Peyer's patch (tissue), 4 donors: ENCODE measurements around the gene MME. TPM values are rescaled to one million over a fixed set of nuclear protein-coding genes. Genes with fewer than 3 reads are reported as not detected.

ENCODE experiments used
- DNase-seq, 3 donors: peaks; one replicate each; pipeline ENCODE4 v3.0.0-alpha.2; 2017 to 2019
- H3K27ac ChIP-seq, 4 donors: fragments of 200-600 bp; sonication (generic); one replicate each; pipeline ENCODE4 v1.5.1; 2016 to 2019
- H3K27me3 ChIP-seq, 2 donors: fragments of 200-600 bp; sonication (generic); one replicate each; pipeline ENCODE4 v1.5.1; 2019
- H3K36me3 ChIP-seq, 3 donors: fragments of 200-600 bp; sonication (generic); one replicate each; pipeline ENCODE4 v1.5.1; 2016 to 2019
- H3K4me1 ChIP-seq, 4 donors: fragments of 200-600 bp; sonication (generic); one replicate each; pipeline ENCODE4 v1.5.1; 2016 to 2019
- H3K4me3 ChIP-seq, 4 donors: fragments of 200-600 bp; sonication (generic); 1 replicate in 3 of 4; 2 replicates in 1 of 4; pipeline ENCODE4 v1.5.1; 2016 to 2019; ENCODE audit warnings: mild to moderate bottlenecking in 1 of 4
- H3K9me3 ChIP-seq, 4 donors: fragments of 200-600 bp; sonication (generic); one replicate each; pipeline ENCODE4 v1.5.1; 2016 to 2019; ENCODE audit warnings: mild to moderate bottlenecking in 1 of 4
- POLR2A ChIP-seq, 2 donors: fragments of 450-650 bp; IDR thresholded peaks; one replicate each; pipeline ENCODE4 v1.5.1; 2017; ENCODE audit warnings: antibody characterized with exemption in 2 of 2, mild to moderate bottlenecking in 2 of 2, moderate library complexity in 2 of 2
- total RNA-seq, 4 donors: library from RNA; depleted of rRNA; stranded (reverse); fragments of >200 nt; gene quantifications; one replicate each; pipeline ENCODE4 v1.1.0, GENCODE V29; 2016
- TF ChIP-seq, protein P1 (sequence below), 6 experiments: fragments of 450-650 bp in 4 of 6; fragments of 200-600 bp in 2 of 6; sonication (generic) in 1 of 6; IDR thresholded peaks; one replicate each; pipeline ENCODE4 v1.5.1; 2017 to 2019; ENCODE audit warnings: antibody characterized with exemption in 6 of 6, mild to moderate bottlenecking in 3 of 6, moderate library complexity in 1 of 6

Gene MME
- total RNA-seq, 4 donors from 2014 or later, result 19.0 to 1,011 (median 511) TPM

- DNase-seq, result no peak
- Histone ChIP-seq H3K27me3 (no peaks in the 10 kb centered on the region), H3K4me3 (no peak overlapping the region), H3K27ac (no peak overlapping the region), H3K4me1 (peaks cover 0 to 9% (median 0%) of the 10 kb centered on the region in 4 donors), H3K9me3 (no peaks in the 10 kb centered on the region), H3K36me3 (no peaks in the 10 kb centered on the region)
- TF ChIP-seq, protein P1, sequence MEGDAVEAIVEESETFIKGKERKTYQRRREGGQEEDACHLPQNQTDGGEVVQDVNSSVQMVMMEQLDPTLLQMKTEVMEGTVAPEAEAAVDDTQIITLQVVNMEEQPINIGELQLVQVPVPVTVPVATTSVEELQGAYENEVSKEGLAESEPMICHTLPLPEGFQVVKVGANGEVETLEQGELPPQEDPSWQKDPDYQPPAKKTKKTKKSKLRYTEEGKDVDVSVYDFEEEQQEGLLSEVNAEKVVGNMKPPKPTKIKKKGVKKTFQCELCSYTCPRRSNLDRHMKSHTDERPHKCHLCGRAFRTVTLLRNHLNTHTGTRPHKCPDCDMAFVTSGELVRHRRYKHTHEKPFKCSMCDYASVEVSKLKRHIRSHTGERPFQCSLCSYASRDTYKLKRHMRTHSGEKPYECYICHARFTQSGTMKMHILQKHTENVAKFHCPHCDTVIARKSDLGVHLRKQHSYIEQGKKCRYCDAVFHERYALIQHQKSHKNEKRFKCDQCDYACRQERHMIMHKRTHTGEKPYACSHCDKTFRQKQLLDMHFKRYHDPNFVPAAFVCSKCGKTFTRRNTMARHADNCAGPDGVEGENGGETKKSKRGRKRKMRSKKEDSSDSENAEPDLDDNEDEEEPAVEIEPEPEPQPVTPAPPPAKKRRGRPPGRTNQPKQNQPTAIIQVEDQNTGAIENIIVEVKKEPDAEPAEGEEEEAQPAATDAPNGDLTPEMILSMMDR (IDR thresholded peaks at IDR 0.05), result no peak
- no peak for TF ChIP-seq POLR2A (IDR thresholded peaks at IDR 0.05)
Observed at GRCh38 chr3:155135003-155135402, 54.9 kb downstream of the MME start.

GRCh38 chr3:155138677-155139076, 58.6 kb downstream of the MME start:
- Histone ChIP-seq H3K27ac (peak overlapping the region in 2 of 4 donors; percentile 49 to 63), H3K4me3 (no peak overlapping the region), H3K4me1 (peaks cover 0 to 9% (median 0%) of the 10 kb centered on the region in 4 donors), H3K9me3 (no peaks in the 10 kb centered on the region), H3K36me3 (peaks cover 0 to 4% (median 0%) of the 10 kb centered on the region in 3 donors), H3K27me3 (no peaks in the 10 kb centered on the region)
- TF ChIP-seq, protein P1 (IDR thresholded peaks at IDR 0.05), result no peak
- no peak for TF ChIP-seq POLR2A (IDR thresholded peaks at IDR 0.05)
- DNase-seq, result peak in 1 of 3 donors; percentile 50

DNA sequence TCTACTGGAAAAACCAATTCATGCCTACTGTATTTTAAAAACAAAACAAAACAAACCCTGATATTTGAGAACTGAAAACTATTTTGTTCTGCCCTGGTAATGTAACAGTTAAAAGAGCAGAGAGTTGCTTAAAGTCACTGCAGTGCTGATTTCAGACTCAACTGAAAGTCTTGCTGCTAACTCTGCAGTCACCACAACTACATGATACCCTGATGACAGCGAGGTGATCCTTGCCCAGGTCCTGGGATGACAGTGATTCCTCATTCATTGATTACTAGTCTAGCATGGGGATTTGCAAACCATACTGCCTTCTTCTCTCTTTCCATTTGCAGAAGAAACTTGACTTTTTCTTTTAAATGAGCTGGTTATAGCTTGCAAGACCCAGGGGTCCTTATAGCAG, 67.5 kb downstream of the MME start:
- H3K4me3 ChIP-seq, result no peak overlapping the region
- peaks cover 0 to 25% (median 0%) of the 10 kb centered on the region in 3 donors for H3K36me3 ChIP-seq
- no peaks in the 10 kb centered on the region for H3K9me3 ChIP-seq
- H3K4me1 ChIP-seq, result peaks cover 0 to 7% (median 0%) of the 10 kb centered on the region in 4 donors
- peak in 1 of 3 donors; percentile 59 for DNase-seq
- peak overlapping the region in 1 of 4 donors; percentile 36 for H3K27ac ChIP-seq
- TF ChIP-seq, protein P1 (IDR thresholded peaks at IDR 0.05), result no peak
- no peak for TF ChIP-seq POLR2A (IDR thresholded peaks at IDR 0.05)
- H3K27me3 ChIP-seq, result no peaks in the 10 kb centered on the region

DNA sequence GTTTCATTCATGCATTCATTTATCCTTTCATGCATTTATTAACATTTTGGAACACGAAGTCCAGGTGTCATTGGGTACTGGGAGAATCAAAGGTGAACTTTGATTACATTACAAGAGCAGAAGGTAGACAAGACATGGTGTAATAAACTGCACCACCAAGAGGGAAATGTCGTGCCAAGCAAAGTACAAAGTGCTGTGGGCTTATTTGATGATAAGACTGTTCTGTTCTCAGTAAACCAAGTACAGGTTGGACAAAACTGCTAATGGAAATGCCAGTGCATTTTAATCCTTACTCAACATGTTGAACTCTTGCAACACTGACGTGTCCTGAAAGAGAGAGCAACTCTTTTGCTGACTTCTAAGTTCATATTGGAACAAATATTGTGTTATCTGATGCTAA, 69.4 kb downstream of the MME start:
- Histone ChIP-seq H3K4me3 (no peak overlapping the region), H3K27ac (peak overlapping the region in 2 of 4 donors; percentile 42 to 62), H3K27me3 (no peaks in the 10 kb centered on the region), H3K36me3 (peaks cover 0 to 24% (median 0%) of the 10 kb centered on the region in 3 donors), H3K4me1 (peaks cover 0 to 12% (median 0%) of the 10 kb centered on the region in 4 donors), H3K9me3 (no peaks in the 10 kb centered on the region)
- no peak for TF ChIP-seq POLR2A (IDR thresholded peaks at IDR 0.05)
- TF ChIP-seq, protein P1 (IDR thresholded peaks at IDR 0.05), result peak in 2 of 6 experiments; percentile 31 to 40
- DNase-seq, result peak in 1 of 3 donors; percentile 76

DNA sequence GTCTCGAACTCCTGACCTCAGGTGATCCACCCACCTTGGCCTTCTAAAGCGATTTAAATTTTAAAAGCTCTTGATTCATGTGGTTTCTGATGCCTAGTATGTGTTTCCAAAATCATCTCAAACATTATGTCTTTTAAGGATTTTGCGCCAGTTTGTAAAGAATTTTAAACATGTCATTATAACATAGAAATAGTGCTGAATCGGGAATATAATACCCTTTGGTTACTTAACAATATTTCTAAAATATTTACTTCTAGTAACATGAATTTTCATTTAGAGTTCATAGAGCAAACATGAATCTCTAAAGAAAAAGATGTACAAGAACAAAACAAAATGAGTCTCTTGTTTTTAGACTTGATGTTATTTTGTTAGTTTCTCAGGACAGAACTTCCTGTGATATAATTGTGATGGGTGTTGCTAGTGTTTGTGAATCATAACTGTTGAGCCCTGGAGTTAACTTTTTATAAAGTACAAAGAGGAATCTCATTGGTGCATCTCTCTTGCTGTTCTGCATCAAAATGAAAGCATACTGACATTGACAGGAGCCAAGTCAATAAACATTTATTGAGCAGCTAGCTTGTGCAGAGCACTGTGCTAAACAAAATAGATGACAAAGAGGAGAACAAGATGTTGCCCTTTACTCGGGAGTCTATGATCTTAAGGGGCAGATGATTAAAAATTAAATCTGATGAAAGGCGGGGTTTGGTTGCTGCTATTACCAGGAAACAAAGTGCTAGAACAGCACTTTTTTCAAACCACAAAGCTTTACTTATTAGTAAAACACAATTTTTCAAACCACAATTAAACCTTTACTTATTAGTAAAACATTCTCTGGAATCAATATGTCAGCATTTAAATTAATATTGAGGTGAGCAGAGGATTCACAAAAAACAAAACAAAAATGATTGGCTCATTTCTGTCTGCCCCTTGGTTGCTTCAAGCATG, 73.4 kb downstream of the MME start:
- peaks cover 0 to 11% (median 0%) of the 10 kb centered on the region in 4 donors for H3K4me1 ChIP-seq
- TF ChIP-seq, protein P1 (IDR thresholded peaks at IDR 0.05), result no peak
- TF ChIP-seq POLR2A (IDR thresholded peaks at IDR 0.05), result peak in 1 of 2 donors; percentile 11
- H3K27me3 ChIP-seq, result no peaks in the 10 kb centered on the region
- DNase-seq, result no peak
- H3K9me3 ChIP-seq, result no peaks in the 10 kb centered on the region
- H3K4me3 ChIP-seq, result no peak overlapping the region
- H3K36me3 ChIP-seq, result peaks cover 0 to 31% (median 0%) of the 10 kb centered on the region in 3 donors
- peak overlapping the region in 1 of 4 donors; percentile 50 for H3K27ac ChIP-seq
